Urinary bladder (tissue), 4 donors: ENCODE measurements around the gene ADAMTS18. TPM values are rescaled to one million over a fixed set of nuclear protein-coding genes. Genes with fewer than 3 reads are reported as not detected.
"Not testable (repeated sequence)": the region's sequence is repeated elsewhere in the genome, so short reads cannot be mapped to it uniquely, and the experiment has no call there.

Source experiments
- DNase-seq: peaks from one replicate; pipeline ENCODE4 v3.0.0-alpha.2; 2015; ENCODE audit errors: extremely low spot score
- H3K27ac ChIP-seq: one replicate; pipeline ENCODE4 v1.5.1; 2013; ENCODE audit warnings: low read depth, mild to moderate bottlenecking, moderate library complexity
- H3K36me3 ChIP-seq: one replicate; pipeline ENCODE4 v1.6.1; 2013; ENCODE audit warnings: mild to moderate bottlenecking, moderate library complexity; ENCODE audit not compliant: insufficient read depth
- H3K4me1 ChIP-seq: one replicate; pipeline ENCODE4 v1.6.1; 2013; ENCODE audit warnings: mild to moderate bottlenecking, moderate library complexity; ENCODE audit not compliant: insufficient read depth
- H3K4me3 ChIP-seq: one replicate; pipeline ENCODE4 v1.5.1; 2013; ENCODE audit warnings: low read depth, low read length
- WGBS: extraction: QIAGEN DNeasy Blood & Tissue Kit; methylation state at CpG from one replicate; pipeline ENCODE4 v1.1.7; 2013; 5-methylcytosine and 5-hydroxymethylcytosine counted together
- polyA plus RNA-seq: library from polyadenylated mRNA; stranded (reverse); fragments of 200-250 nt; gene quantifications from one replicate; pipeline ENCODE4 v1.2.3, GENCODE V29; 2013
- total RNA-seq: library from RNA; depleted of rRNA; stranded (reverse); fragments of >200 nt; gene quantifications from one replicate; pipeline ENCODE4 v1.2.3, GENCODE V29; 2014
- donor health status: healthy with polysubstance abuse.
- donor health status: healthy.

ADAMTS18 gene, protein sequence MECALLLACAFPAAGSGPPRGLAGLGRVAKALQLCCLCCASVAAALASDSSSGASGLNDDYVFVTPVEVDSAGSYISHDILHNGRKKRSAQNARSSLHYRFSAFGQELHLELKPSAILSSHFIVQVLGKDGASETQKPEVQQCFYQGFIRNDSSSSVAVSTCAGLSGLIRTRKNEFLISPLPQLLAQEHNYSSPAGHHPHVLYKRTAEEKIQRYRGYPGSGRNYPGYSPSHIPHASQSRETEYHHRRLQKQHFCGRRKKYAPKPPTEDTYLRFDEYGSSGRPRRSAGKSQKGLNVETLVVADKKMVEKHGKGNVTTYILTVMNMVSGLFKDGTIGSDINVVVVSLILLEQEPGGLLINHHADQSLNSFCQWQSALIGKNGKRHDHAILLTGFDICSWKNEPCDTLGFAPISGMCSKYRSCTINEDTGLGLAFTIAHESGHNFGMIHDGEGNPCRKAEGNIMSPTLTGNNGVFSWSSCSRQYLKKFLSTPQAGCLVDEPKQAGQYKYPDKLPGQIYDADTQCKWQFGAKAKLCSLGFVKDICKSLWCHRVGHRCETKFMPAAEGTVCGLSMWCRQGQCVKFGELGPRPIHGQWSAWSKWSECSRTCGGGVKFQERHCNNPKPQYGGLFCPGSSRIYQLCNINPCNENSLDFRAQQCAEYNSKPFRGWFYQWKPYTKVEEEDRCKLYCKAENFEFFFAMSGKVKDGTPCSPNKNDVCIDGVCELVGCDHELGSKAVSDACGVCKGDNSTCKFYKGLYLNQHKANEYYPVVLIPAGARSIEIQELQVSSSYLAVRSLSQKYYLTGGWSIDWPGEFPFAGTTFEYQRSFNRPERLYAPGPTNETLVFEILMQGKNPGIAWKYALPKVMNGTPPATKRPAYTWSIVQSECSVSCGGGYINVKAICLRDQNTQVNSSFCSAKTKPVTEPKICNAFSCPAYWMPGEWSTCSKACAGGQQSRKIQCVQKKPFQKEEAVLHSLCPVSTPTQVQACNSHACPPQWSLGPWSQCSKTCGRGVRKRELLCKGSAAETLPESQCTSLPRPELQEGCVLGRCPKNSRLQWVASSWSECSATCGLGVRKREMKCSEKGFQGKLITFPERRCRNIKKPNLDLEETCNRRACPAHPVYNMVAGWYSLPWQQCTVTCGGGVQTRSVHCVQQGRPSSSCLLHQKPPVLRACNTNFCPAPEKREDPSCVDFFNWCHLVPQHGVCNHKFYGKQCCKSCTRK (N-terminal part only)
- total RNA-seq (6.7 TPM), polyA plus RNA-seq (0.06 TPM)

DNA sequence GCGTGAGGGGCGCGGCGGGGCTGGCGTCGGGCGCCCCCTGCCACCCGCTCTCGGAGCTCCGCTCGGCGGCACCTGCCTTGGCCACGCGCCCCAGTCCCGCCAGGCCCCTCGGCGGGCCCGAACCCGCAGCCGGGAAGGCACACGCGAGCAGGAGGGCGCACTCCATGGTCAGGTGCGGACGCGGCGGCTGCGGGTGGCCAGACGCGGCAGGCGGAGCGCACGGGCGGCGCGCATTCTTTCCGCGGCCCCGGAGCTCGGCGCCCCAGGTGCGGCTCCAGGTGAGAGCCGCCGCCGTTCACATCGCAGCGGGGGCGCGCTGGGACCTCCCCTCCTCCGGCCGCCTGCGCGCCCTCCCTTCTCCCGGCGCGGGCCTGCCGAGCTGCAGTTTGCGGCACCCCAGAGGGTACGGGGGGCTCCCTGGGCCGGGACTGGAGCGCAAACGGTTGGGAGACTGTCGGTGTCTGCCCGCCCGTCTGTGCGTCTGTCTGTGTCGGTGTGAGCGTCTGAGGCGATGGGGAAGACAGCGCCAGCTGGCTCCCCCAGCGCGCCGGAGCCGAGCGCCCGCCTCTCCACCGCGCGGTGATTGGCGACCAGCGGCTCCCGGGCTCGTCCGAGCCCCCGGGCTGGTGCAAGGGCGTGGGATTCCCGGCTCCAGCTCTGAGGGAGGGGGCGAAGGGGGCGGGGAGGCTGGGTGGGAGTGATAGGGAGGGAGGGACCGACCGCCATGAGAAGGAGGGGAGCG lies at the start of gene ADAMTS18:
Gene ADAMTS18, minus strand, starts transcription at position 505 of the 742 bp plus-strand sequence. Its CDS starts 339 bp downstream, at position 166.
- under 1% methylated on average over 92 of the region's 92 CpGs for WGBS
- H3K27ac ChIP-seq = no peak within 1 kb of the TSS
- no peak within 1 kb of the TSS for H3K4me3 ChIP-seq
- no peaks in the 10 kb centered on the region for H3K4me1 ChIP-seq
- DNase-seq = no peak
- H3K36me3 ChIP-seq = no peaks in the 10 kb centered on the region

DNA sequence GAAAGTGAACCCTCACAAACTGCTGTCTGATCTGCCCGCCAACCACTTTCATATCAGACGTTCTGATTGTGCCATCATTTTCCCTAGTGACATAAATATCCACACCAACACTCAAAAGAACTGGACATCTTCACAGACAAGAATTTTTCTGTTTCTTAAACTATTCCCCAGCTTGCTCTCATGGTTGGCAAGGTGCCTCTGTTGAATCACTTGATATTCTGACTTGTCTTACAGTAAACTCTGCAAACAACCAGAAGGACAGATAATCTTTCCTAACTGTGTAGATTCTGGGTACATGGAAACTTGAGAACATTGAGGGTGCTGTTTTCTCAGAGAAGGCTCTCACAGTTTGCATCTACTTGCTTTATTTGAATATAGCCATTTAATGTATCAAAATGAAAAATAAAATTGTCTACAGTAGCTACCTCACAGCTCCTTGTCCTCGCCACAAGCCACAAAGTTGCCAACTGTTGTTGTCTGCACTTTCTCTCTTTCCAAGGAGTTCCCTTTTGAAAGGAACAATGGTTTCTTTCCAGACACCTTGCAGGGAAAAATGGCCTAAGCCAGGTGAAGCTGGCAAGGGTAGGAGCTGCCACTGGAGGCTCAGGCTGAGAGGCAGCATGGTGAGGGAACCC lies 46.0 kb upstream of the ADAMTS18 start:
- H3K4me1 ChIP-seq = no peaks in the 10 kb centered on the region
- 77% methylated on average over 3 of the region's 3 CpGs for WGBS
- H3K4me3 ChIP-seq = no peak overlapping the region
- no peaks in the 10 kb centered on the region for H3K36me3 ChIP-seq
- no peak for DNase-seq
- H3K27ac ChIP-seq = no peak overlapping the region

- DNase-seq = no peak
- no peaks in the 10 kb centered on the region for H3K36me3 ChIP-seq
- WGBS = 89% methylated on average over 1 of the region's 1 CpG
- no peak overlapping the region for H3K27ac ChIP-seq
- H3K4me3 ChIP-seq = no peak overlapping the region
- H3K4me1 ChIP-seq = no peaks in the 10 kb centered on the region
Observed at GRCh38 chr16:77472262-77472661, 37.4 kb upstream of the ADAMTS18 start.

GRCh38 chr16:77470851-77471250 lies 36.0 kb upstream of the ADAMTS18 start:
- DNase-seq = no peak
- Histone ChIP-seq H3K4me1 (no peaks in the 10 kb centered on the region), H3K36me3 (no peaks in the 10 kb centered on the region), H3K27ac (no peak overlapping the region), H3K4me3 (no peak overlapping the region)

- Histone ChIP-seq H3K4me3 (no peak overlapping the region), H3K27ac (no peak overlapping the region), H3K4me1 (no peaks in the 10 kb centered on the region), H3K36me3 (no peaks in the 10 kb centered on the region)
- no peak for DNase-seq
- 62% methylated on average over 3 of the region's 3 CpGs for WGBS
Observed at GRCh38 chr16:77469634-77470033, 34.8 kb upstream of the ADAMTS18 start.

DNA sequence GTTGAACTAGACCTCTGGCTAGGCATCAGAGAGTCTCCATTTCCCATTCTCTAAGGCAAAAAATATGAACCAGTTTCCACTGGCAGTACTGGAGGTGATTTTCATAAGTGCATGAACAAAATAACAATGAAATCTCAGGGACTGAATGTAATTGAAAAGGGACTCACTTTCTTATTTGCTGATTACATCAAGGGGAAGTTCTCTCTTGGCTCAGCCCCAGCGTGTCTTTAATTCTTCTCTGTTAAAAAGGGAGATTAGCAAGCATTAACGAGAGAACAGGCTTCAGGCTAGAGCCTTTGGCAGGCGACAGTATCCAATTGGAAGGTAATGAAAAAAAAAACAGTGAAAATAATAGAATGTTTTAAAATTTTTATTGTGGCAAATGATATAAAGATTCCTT lies 34.0 kb upstream of the ADAMTS18 start:
- Histone ChIP-seq H3K27ac (no peak overlapping the region), H3K4me3 (no peak overlapping the region), H3K36me3 (no peaks in the 10 kb centered on the region), H3K4me1 (no peaks in the 10 kb centered on the region)
- no peak for DNase-seq
- 38% methylated on average over 3 of the region's 3 CpGs for WGBS

- no peak overlapping the region for H3K4me3 ChIP-seq
- 54% methylated on average over 6 of the region's 6 CpGs for WGBS
- no peaks in the 10 kb centered on the region for H3K36me3 ChIP-seq
- H3K4me1 ChIP-seq = no peaks in the 10 kb centered on the region
- DNase-seq = no peak
- H3K27ac ChIP-seq = no peak overlapping the region
Observed at GRCh38 chr16:77467821-77468335, 33.0 kb upstream of the ADAMTS18 start.

- not testable (repeated sequence) for H3K4me1 ChIP-seq, H3K4me3 ChIP-seq, H3K36me3 ChIP-seq, H3K27ac ChIP-seq, DNase-seq
- WGBS = 99% methylated on average over 3 of the region's 5 CpGs
Observed at GRCh38 chr16:77463659-77464058, 28.8 kb upstream of the ADAMTS18 start.

DNA sequence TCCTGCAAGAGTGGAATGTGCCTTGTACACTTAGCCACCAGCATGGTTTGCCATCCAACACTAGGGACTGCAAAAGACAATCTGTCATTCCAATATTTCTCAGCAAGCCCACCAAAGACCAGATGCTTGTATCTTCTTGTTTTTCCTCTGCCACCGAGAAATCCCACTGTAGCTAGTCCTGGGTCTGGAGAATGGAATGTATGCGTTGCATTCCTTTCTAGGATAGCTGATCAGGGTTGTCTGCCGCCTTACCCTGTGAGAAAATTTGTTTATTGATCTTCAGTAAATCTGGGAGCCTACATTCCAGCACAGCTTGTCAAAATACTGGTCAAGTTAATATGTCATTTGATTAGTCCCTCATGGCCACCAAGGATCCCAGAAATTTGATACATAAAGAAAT lies 28.1 kb upstream of the ADAMTS18 start:
- WGBS = 32% methylated on average over 3 of the region's 3 CpGs
- Histone ChIP-seq H3K36me3 (no peaks in the 10 kb centered on the region), H3K4me3 (no peak overlapping the region), H3K27ac (no peak overlapping the region), H3K4me1 (no peaks in the 10 kb centered on the region)
- no peak for DNase-seq

GRCh38 chr16:77459534-77460254 lies 24.9 kb upstream of the ADAMTS18 start:
- WGBS = 42% methylated on average over 3 of the region's 3 CpGs
- no peak overlapping the region for H3K4me3 ChIP-seq
- H3K36me3 ChIP-seq = no peaks in the 10 kb centered on the region
- H3K4me1 ChIP-seq = no peaks in the 10 kb centered on the region
- DNase-seq = no peak
- H3K27ac ChIP-seq = no peak overlapping the region

- Histone ChIP-seq H3K36me3 (no peaks in the 10 kb centered on the region), H3K27ac (no peak overlapping the region), H3K4me3 (no peak overlapping the region), H3K4me1 (no peaks in the 10 kb centered on the region)
- 67% methylated on average over 5 of the region's 5 CpGs for WGBS
- no peak for DNase-seq
Observed at GRCh38 chr16:77457046-77457445, 22.2 kb upstream of the ADAMTS18 start.

GRCh38 chr16:77452243-77452642 lies 17.4 kb upstream of the ADAMTS18 start:
- no peak for DNase-seq
- no peak overlapping the region for H3K27ac ChIP-seq
- 94% methylated on average over 3 of the region's 3 CpGs for WGBS
- H3K4me3 ChIP-seq = no peak overlapping the region
- H3K4me1 ChIP-seq = no peaks in the 10 kb centered on the region
- H3K36me3 ChIP-seq = no peaks in the 10 kb centered on the region
